SK-N-SH (cell line): ENCODE measurements around the gene DOK6. TPM values are rescaled to one million over a fixed set of nuclear protein-coding genes. Genes with fewer than 3 reads are reported as not detected.

Source experiments
- CTCF ChIA-PET: fragments of 300-600, 350-600 bp; formaldehyde crosslinking; extraction: SDS; loops from one replicate; lab custom pipeline; 2021; lab: Yijun Ruan, JAX
- POLR2A ChIA-PET: fragments of 350-600 bp; sonication (Branson Sonifier 250); formaldehyde crosslinking; extraction: SDS; loops from one replicate; lab custom pipeline; 2020; ENCODE audit warnings: antibody characterized with exemption, inconsistent platforms; lab: Yijun Ruan, JAX
- DNase-seq: peaks from one replicate; pipeline ENCODE4 v3.0.0; 2012
- H2AFZ ChIP-seq: fragments of 200-600 bp; sonication (generic); 2 replicates; pipeline ENCODE4 v1.8.1; 2016; ENCODE audit warnings: antibody characterized with exemption, mild to moderate bottlenecking, low read depth
- H3F3A ChIP-seq: fragments of 200-600 bp; sonication (generic); replicated peaks from 2 replicates; pipeline ENCODE3; 2016; ENCODE audit warnings: antibody characterized with exemption, mild to moderate bottlenecking; ENCODE audit not compliant: insufficient read depth
- H3K27ac ChIP-seq, 2 experiments: fragments of 200-500 bp in 1 of 2; fragments of 200-600 bp in 1 of 2; sonication (Bioruptor generic) in 1 of 2; sonication (generic), shearing (Covaris generic) in 1 of 2; 2 replicates each; pipeline versions ENCODE4 v1.5.1 to v1.6.1; 2014 to 2016; ENCODE audit warnings: low read depth in 2 of 2, inconsistent platforms in 1 of 2, low read length in 1 of 2, mild to moderate bottlenecking in 1 of 2, mixed read lengths in 1 of 2
- H3K27me3 ChIP-seq: fragments of 200-600 bp; sonication (generic), shearing (Covaris generic); 2 replicates; pipeline ENCODE4 v1.6.1; 2016; ENCODE audit warnings: mixed run types; ENCODE audit not compliant: insufficient read depth
- H3K36me3 ChIP-seq, 2 experiments: fragments of 200-500 bp in 1 of 2; fragments of 200-600 bp in 1 of 2; sonication (Bioruptor generic) in 1 of 2; sonication (generic) in 1 of 2; replicated peaks in 1 of 2; 2 replicates each; pipeline versions ENCODE3 to v1.5.1; 2014 to 2016; ENCODE audit warnings: low read length in 1 of 2, mild to moderate bottlenecking in 1 of 2; ENCODE audit not compliant: insufficient read depth in 2 of 2, control insufficient read depth in 1 of 2
- H3K4me1 ChIP-seq, 2 experiments: fragments of 200-500 bp in 1 of 2; fragments of 200-600 bp in 1 of 2; sonication (Bioruptor generic) in 1 of 2; sonication (generic), shearing (Covaris generic) in 1 of 2; 2 replicates each; pipeline versions ENCODE4 v1.5.1 to v1.6.1; 2014 to 2016; ENCODE audit warnings: low read depth in 1 of 2, low read length in 1 of 2, mixed run types in 1 of 2; ENCODE audit not compliant: insufficient read depth in 2 of 2, control insufficient read depth in 1 of 2
- H3K4me2 ChIP-seq: fragments of 200-600 bp; sonication (generic), shearing (Covaris generic); 2 replicates; pipeline ENCODE4 v1.6.1; 2017; ENCODE audit warnings: mixed run types
- H3K4me3 ChIP-seq, 2 experiments: fragments of 200-500 bp in 1 of 2; fragments of 200-600 bp in 1 of 2; sonication (Bioruptor generic) in 1 of 2; sonication (generic), shearing (Covaris generic) in 1 of 2; 2 replicates each; pipeline versions ENCODE4 v1.5.1 to v1.8.1; 2014 to 2016; ENCODE audit warnings: low read depth in 2 of 2, inconsistent platforms in 1 of 2, low read length in 1 of 2, mild to moderate bottlenecking in 1 of 2, mixed read lengths in 1 of 2, moderate library complexity in 1 of 2
- H3K79me2 ChIP-seq: fragments of 200-600 bp; sonication (generic); 2 replicates; pipeline ENCODE4 v1.8.1; 2017; ENCODE audit warnings: mild to moderate bottlenecking; ENCODE audit not compliant: insufficient read depth
- H3K9ac ChIP-seq: fragments of 200-600 bp; sonication (generic); 2 replicates; pipeline ENCODE4 v1.6.1; 2017; ENCODE audit warnings: mixed run types
- H3K9me2 ChIP-seq: fragments of 200-600 bp; sonication (generic); 2 replicates; pipeline ENCODE4 v1.6.1; 2017; ENCODE audit warnings: mixed run types
- H3K9me3 ChIP-seq: fragments of 200-600 bp; sonication (generic); 2 replicates; pipeline ENCODE4 v1.6.1; 2017; ENCODE audit warnings: mixed run types, mild to moderate bottlenecking, moderate library complexity
- H4K20me1 ChIP-seq: fragments of 200-600 bp; sonication (generic); 2 replicates; pipeline ENCODE4 v1.6.1; 2017; ENCODE audit warnings: mild to moderate bottlenecking, mixed run types; ENCODE audit not compliant: insufficient read depth
- CHD2 ChIP-seq: fragments of 150-350 bp; IDR thresholded peaks from 2 replicates; pipeline ENCODE4 v1.6.1; 2018; ENCODE audit warnings: low read length; ENCODE audit not compliant: partially characterized antibody
- EZH2phosphoT487 ChIP-seq: fragments of 200-600 bp; sonication (generic); IDR thresholded peaks from 2 replicates; pipeline ENCODE4 v1.6.1; 2017; ENCODE audit warnings: low read depth, mixed run types, mild to moderate bottlenecking, antibody characterized with exemption, moderate library complexity, borderline replicate concordance
- FOXJ3 ChIP-seq: sonication (generic); formaldehyde crosslinking; IDR thresholded peaks from 2 replicates; pipeline ENCODE4 v1.5.1; 2020; ENCODE audit warnings: mild to moderate bottlenecking, missing genetic modification reagents
- FOXM1 ChIP-seq: IDR thresholded peaks from 2 replicates; pipeline ENCODE4 v1.4.0; 2012; ENCODE audit warnings: low read depth, mild to moderate bottlenecking
- GABPA ChIP-seq: IDR thresholded peaks from 2 replicates; pipeline ENCODE4 v1.4.0; 2012; ENCODE audit warnings: low read depth, mild to moderate bottlenecking
- GATA2 ChIP-seq: sonication (generic); formaldehyde crosslinking; IDR thresholded peaks from 2 replicates; pipeline ENCODE4 v1.5.0; 2020; ENCODE audit warnings: mild to moderate bottlenecking, missing genetic modification reagents
- MXI1 ChIP-seq: IDR thresholded peaks from 2 replicates; pipeline ENCODE4 v1.6.1; 2012; ENCODE audit warnings: mild to moderate bottlenecking, low read depth, low read length, improper control_type of control experiment
- NFIC ChIP-seq: IDR thresholded peaks from 2 replicates; pipeline ENCODE4 v1.4.0; 2012; ENCODE audit warnings: borderline replicate concordance
- RFX5 ChIP-seq: IDR thresholded peaks from 2 replicates; pipeline ENCODE4 v1.6.1; 2012; ENCODE audit warnings: mild to moderate bottlenecking, improper control_type of control experiment, low read length
- SMC3 ChIP-seq: IDR thresholded peaks from 2 replicates; pipeline ENCODE4 v1.6.1; 2012; ENCODE audit warnings: low read depth, low read length, improper control_type of control experiment
- TAF1 ChIP-seq: IDR thresholded peaks from 2 replicates; pipeline ENCODE4 v1.6.1; 2012; ENCODE audit warnings: low read depth, mild to moderate bottlenecking, low read length, moderate library complexity, borderline replicate concordance
- TCF12 ChIP-seq: IDR thresholded peaks from 2 replicates; pipeline ENCODE4 v1.4.0; 2012
- TEAD4 ChIP-seq: IDR thresholded peaks from 2 replicates; pipeline ENCODE4 v1.4.0; 2012; ENCODE audit warnings: mild to moderate bottlenecking, borderline replicate concordance; ENCODE audit not compliant: insufficient read depth
- YY1 ChIP-seq: IDR thresholded peaks from 2 replicates; pipeline ENCODE4 v1.4.0; 2012; ENCODE audit warnings: low read depth, mild to moderate bottlenecking
- WGBS: methylation state at CpG from one replicate; pipeline ENCODE4 v1.1.6; 2017; ENCODE audit warnings: low lambda C conversion rate; 5-methylcytosine and 5-hydroxymethylcytosine counted together
- polyA plus RNA-seq, 3 experiments: library from polyadenylated mRNA; depleted of rRNA; stranded (reverse); fragments of >200 nt; gene quantifications; 2 replicates each; pipeline ENCODE4 v1.2.3, GENCODE V29; 2012
- TF ChIP-seq, protein P1 (sequence below): fragments of 200-600 bp; sonication (generic); IDR thresholded peaks from 2 replicates; pipeline ENCODE4 v1.6.1; 2017; ENCODE audit warnings: antibody characterized with exemption, mild to moderate bottlenecking, moderate library complexity
- TF ChIP-seq, protein P2 (sequence below): IDR thresholded peaks from 2 replicates; pipeline ENCODE4 v1.4.0; 2012; ENCODE audit warnings: low read depth
- TF ChIP-seq, protein P3 (sequence below): IDR thresholded peaks from 2 replicates; pipeline ENCODE4 v1.4.0; 2012; ENCODE audit warnings: low read depth, borderline replicate concordance

The DOK6 gene
- polyA plus RNA-seq, 1 of the 3 experiments (the other 2 are of a cell fraction), result 3.9 TPM

DNA sequence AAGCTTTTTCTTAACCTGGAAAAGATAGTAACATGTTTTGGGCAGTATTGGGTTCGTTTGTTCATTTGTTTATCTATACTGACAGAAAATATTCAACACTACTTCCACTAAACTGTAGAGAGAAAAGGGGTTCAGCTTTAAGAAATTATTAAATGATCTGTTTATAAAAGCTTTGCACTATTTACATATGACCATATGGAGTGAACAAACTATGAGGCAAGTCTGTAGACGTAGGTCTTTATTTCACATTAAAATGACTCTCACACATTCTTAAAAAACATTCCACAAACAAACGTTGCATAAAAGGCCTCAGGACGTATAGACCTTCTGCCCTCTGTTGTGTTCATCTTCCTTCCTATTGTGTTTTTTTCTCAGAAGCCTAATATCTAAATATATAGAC, 452.4 kb downstream of the DOK6 start:
- Histone ChIP-seq H3K27me3 (no peaks in the 10 kb centered on the region), H4K20me1 (no peaks in the 10 kb centered on the region), H3F3A (no peaks in the 10 kb centered on the region), H3K9me2 (no peaks in the 10 kb centered on the region), H3K36me3 (no peaks in the 10 kb centered on the region), H3K27ac (no peak overlapping the region), H3K4me1 (no peaks in the 10 kb centered on the region; a peak in 1 of 4 replicates), H3K4me3 (no peak overlapping the region), H3K9me3 (no peaks in the 10 kb centered on the region), H3K4me2 (no peak overlapping the region), H3K79me2 (no peaks in the 10 kb centered on the region), H2AFZ (no peak overlapping the region), H3K9ac (no peak overlapping the region)
- 84% methylated on average over 4 of the region's 4 CpGs for WGBS
- DNase-seq, result no peak
- ChIA-PET CTCF (no interaction called here), POLR2A (no interaction called here)
- TF ChIP-seq FOXJ3 (CRISPR knock-in tag) (no peak), NFIC (no peak), TAF1 (no peak), EZH2phosphoT487 (no peak), YY1 (no peak), TEAD4 (no peak), GABPA (no peak), TCF12 (no peak), GATA2 (CRISPR knock-in tag) (no peak), CHD2 (no peak), SMC3 (no peak), RFX5 (no peak), MXI1 (no peak), FOXM1 (no peak)
- TF ChIP-seq, protein P1, sequence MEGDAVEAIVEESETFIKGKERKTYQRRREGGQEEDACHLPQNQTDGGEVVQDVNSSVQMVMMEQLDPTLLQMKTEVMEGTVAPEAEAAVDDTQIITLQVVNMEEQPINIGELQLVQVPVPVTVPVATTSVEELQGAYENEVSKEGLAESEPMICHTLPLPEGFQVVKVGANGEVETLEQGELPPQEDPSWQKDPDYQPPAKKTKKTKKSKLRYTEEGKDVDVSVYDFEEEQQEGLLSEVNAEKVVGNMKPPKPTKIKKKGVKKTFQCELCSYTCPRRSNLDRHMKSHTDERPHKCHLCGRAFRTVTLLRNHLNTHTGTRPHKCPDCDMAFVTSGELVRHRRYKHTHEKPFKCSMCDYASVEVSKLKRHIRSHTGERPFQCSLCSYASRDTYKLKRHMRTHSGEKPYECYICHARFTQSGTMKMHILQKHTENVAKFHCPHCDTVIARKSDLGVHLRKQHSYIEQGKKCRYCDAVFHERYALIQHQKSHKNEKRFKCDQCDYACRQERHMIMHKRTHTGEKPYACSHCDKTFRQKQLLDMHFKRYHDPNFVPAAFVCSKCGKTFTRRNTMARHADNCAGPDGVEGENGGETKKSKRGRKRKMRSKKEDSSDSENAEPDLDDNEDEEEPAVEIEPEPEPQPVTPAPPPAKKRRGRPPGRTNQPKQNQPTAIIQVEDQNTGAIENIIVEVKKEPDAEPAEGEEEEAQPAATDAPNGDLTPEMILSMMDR, result no peak
- TF ChIP-seq, protein P2, sequence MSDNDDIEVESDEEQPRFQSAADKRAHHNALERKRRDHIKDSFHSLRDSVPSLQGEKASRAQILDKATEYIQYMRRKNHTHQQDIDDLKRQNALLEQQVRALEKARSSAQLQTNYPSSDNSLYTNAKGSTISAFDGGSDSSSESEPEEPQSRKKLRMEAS, result no peak
- TF ChIP-seq, protein P3, sequence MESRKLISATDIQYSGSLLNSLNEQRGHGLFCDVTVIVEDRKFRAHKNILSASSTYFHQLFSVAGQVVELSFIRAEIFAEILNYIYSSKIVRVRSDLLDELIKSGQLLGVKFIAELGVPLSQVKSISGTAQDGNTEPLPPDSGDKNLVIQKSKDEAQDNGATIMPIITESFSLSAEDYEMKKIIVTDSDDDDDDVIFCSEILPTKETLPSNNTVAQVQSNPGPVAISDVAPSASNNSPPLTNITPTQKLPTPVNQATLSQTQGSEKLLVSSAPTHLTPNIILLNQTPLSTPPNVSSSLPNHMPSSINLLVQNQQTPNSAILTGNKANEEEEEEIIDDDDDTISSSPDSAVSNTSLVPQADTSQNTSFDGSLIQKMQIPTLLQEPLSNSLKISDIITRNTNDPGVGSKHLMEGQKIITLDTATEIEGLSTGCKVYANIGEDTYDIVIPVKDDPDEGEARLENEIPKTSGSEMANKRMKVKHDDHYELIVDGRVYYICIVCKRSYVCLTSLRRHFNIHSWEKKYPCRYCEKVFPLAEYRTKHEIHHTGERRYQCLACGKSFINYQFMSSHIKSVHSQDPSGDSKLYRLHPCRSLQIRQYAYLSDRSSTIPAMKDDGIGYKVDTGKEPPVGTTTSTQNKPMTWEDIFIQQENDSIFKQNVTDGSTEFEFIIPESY, result no peak
